ENCODE data around the gene ID2.

The ID2 gene

DNA sequence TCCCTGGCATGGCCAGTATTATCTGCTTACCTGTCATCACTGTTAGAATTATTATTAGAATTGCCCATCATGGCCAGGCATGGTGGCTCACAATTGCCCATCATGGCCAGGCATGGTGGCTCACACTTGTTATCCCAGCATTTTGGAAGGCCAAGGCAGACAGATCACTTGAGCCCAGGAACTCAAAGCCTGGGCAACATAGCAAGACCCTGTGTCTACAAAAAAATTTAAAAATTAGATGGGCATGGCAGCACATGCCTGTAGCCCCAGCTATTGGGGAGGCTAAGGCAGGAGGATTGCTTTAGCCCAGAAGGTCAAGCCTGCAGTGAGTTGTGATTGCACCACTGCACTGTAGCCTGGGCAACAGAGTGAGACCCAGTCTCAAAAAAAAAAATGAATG lies 27.4 kb upstream of the ID2 start:
- H3K4me3 ChIP-seq (replicated peaks; ENCODE audit: low read depth, low read length): no peak overlapping the region
- TF ChIP-seq, protein P1, sequence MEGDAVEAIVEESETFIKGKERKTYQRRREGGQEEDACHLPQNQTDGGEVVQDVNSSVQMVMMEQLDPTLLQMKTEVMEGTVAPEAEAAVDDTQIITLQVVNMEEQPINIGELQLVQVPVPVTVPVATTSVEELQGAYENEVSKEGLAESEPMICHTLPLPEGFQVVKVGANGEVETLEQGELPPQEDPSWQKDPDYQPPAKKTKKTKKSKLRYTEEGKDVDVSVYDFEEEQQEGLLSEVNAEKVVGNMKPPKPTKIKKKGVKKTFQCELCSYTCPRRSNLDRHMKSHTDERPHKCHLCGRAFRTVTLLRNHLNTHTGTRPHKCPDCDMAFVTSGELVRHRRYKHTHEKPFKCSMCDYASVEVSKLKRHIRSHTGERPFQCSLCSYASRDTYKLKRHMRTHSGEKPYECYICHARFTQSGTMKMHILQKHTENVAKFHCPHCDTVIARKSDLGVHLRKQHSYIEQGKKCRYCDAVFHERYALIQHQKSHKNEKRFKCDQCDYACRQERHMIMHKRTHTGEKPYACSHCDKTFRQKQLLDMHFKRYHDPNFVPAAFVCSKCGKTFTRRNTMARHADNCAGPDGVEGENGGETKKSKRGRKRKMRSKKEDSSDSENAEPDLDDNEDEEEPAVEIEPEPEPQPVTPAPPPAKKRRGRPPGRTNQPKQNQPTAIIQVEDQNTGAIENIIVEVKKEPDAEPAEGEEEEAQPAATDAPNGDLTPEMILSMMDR (IDR thresholded peaks at IDR 0.05; ENCODE audit: low read depth, low read length, missing control alignments): no peak
- no peak for DNase-seq (ENCODE audit: extremely low read depth, low read depth)

DNA sequence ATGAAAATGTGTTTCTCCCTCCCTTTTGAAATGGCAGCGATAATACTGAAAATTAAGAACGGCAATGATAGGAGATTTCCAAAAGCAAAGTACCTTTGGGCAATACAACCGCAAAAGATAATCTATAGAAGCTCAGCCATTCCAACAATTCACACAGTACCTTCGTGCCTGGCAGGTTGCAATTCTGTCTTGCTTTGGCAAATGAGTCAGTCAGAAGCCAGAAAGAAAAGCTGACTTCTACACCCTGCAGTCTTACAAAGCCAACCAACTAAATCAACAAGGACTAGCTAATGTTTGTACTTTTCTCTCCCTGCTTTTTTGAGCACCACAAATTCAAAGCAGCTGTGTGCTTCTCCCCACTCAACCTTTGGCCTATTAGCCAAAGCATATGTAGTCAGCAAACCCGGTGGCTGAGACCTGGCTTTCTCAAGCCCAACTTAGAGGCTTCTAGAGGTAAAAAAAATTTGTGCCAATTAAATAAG lies 25.7 kb upstream of the ID2 start:
- no peak overlapping the region for H3K4me3 ChIP-seq (replicated peaks; ENCODE audit: low read depth, low read length)
- TF ChIP-seq, protein P1 (IDR thresholded peaks at IDR 0.05; ENCODE audit: low read depth, low read length, missing control alignments): no peak
- no peak for DNase-seq (ENCODE audit: extremely low read depth, low read depth)

DNA sequence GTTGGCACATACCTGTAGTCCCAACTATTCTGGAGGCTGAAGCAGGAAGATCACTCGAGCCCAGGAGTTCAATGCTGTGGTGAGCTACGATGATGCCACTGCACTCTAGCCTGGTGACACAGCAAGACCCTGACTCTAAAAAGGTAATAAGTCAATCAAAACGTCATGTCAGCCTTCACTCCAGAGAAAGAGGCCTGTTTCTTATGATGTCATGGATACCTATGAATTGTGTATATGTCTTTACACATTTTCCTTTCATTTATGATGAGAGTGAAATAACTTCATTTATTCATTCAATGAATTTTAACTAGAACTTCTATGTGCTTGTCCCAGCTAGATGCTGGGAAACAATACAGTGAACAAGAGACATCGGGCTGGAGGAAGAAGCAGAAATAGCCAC lies 25.0 kb upstream of the ID2 start:
- H3K4me3 ChIP-seq (replicated peaks; ENCODE audit: low read depth, low read length): no peak overlapping the region
- no peak for DNase-seq (ENCODE audit: extremely low read depth, low read depth)
- TF ChIP-seq, protein P1 (IDR thresholded peaks at IDR 0.05; ENCODE audit: low read depth, low read length, missing control alignments): no peak

DNA sequence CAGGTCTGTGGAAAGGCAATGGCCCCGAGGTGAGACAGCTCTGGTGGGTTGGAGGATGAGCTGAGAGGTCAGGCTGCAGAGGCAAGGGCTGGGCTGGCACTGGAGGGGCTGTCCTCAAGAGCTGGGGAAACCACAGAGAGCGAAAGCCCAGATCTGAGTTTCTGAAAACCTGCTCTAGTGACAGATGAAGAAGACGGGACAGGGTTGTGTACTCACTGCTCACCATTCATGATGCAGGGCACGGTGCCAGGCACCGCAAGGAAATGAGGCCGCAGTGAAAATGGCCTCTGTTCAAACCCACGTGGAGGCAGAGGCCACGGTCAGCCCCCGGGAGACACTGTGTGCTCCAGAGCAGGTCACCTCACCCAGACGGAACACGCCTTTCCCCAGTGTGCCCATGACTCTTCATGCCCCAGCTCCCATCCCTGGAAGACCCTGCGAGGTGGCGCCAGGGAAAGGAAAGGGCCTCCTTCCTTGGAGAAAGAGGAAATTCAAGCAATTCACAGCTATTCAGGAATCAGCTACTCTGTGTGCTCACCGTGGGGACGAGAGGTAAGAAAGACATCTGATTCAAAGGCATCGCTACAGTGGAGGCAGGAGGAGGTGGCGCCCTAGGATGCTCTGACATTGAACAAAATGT lies 24.3 kb upstream of the ID2 start:
- no peak for DNase-seq (ENCODE audit: extremely low read depth, low read depth)
- TF ChIP-seq, protein P1 (IDR thresholded peaks at IDR 0.05; ENCODE audit: low read depth, low read length, missing control alignments): no peak
- H3K4me3 ChIP-seq (replicated peaks; ENCODE audit: low read depth, low read length): no peak overlapping the region

DNA sequence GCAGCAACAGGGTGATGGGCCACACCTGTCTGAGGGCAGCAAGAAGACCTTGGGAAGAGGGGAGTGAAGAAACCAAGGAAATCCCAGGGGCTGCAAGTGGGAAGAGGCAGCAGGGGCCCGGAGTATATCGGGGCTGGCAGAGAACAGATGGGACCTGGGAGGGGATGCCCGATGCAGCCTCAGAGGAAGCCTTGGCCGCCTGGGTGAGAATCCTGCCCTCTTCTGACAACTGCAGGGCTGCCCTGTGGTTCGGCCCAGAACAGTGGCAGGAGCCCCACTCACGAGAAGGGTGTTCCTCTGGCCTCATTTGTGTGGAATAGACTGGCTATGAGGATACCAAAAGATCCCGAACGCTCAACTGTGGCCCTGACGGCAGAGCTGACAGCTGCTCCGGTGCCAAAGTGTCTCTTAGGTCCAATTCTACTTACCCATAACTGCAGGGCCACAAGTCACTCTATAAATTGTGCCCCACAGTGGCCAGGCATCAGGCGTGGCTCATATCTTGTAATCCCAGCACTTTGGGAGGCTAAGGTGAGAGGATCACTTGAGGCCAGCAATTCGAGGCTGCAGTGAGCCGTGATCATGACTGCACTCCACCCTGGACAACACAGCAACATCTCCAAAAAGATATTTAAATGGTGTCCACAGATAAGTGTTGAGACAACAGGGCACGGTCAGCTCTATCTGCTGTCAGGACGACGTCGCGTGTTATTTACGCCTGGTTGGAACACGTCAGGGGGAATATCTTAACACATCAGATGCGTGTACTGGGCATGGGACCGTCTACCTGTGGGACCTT lies 23.6 kb upstream of the ID2 start:
- TF ChIP-seq, protein P1 (IDR thresholded peaks at IDR 0.05; ENCODE audit: low read depth, low read length, missing control alignments): no peak
- DNase-seq (ENCODE audit: extremely low read depth, low read depth): no peak
- no peak overlapping the region for H3K4me3 ChIP-seq (replicated peaks; ENCODE audit: low read depth, low read length)

DNA sequence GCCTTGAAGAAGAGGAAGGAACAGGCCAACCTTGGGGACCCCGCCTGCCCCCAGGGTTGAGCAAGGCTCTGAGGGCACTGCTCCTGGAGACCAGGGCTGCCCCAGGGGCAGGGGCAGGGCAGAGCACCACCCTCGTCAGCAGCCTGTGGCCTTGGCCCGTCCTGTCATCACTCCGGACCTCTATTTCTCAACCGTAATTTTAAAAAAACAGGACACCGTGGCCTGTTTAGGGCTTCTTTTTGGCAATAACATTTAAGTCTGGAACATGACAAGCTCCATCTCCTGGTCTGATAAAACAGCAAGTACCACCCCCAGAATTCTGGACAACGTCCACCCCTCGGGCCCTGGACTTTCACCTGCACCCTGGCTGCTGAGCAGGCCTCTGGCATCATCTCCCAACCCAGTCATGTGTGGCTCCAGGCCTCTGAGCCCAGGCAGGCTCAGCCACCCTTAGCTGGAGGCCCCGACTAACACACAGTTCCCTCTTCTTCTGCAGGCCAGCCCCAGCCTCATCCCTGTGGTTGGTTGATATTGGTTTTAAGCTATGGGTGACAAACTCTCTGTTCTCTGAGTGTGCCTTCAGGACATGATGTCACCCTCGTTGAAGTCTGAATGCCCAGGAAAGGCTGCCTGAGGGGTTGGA lies 22.6 kb upstream of the ID2 start:
- DNase-seq (ENCODE audit: extremely low read depth, low read depth): no peak
- H3K4me3 ChIP-seq (replicated peaks; ENCODE audit: low read depth, low read length): no peak overlapping the region
- TF ChIP-seq, protein P1 (IDR thresholded peaks at IDR 0.05; ENCODE audit: low read depth, low read length, missing control alignments): no peak
